Activated T-cell treated with anti-CD3 and anti-CD28 coated beads, Interleukin-2, amount 50 U/mL, for 1 hour (primary cell): ENCODE measurements around the gene KRTAP9-3.
"Not testable (repeated sequence)": the region's sequence is repeated elsewhere in the genome, so short reads cannot be mapped to it uniquely, and the experiment has no call there.

Experiments used
- DNase-seq: peaks from one replicate; pipeline ENCODE4 v3.0.0-alpha.2; 2020

The KRTAP9-3 gene, protein sequence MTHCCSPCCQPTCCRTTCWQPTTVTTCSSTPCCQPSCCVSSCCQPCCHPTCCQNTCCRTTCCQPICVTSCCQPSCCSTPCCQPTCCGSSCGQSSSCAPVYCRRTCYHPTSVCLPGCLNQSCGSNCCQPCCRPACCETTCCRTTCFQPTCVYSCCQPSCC

DNA sequence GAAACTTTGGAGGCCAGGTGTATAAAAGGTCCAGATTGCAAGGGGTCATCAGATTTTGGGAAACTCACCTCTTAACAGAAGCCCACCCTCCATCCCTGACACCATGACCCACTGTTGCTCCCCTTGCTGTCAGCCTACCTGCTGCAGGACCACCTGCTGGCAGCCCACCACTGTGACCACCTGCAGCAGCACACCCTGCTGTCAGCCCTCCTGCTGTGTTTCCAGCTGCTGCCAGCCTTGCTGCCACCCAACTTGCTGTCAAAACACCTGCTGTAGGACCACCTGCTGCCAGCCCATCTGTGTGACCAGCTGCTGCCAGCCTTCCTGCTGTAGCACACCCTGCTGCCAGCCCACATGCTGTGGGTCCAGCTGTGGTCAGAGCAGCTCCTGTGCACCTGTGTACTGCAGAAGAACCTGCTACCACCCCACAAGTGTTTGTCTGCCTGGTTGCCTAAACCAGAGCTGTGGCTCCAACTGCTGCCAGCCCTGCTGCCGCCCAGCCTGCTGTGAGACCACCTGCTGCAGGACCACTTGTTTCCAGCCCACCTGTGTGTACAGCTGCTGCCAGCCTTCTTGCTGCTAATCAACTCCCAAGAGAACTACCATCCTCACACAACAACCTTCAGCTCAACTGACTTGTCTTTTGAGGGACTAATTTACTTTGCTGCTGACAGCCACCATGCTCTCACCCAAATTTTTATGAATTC lies at the start of gene KRTAP9-3:
Gene KRTAP9-3 (plus strand): TSS at position 51 of the 707 bp plus-strand sequence. CDS start 53 bp downstream, at position 104.
- not testable (repeated sequence) for DNase-seq

DNA sequence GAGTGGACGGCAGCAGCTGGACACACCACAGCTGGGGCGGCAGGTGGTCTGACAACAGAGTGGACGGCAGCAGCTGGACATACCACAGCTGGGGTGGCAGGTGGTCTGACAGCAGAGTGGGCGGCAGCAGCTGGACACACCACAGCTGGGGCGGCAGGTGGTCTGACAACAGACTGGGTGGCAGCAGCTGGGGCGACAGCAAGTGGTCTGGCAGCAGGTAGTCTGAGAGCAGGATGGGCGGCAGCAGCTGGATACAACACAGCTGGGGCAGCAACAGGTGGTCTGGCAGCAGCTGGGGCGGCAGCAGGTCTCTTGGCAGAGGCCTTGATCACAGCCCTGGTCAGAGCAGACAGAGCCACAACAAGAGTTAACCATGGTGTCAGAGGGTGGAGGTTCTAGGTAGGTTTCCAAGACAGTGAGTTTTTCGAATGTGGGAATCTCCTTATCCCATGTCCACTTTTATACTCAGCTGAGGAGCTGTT lies 47.7 kb upstream of the KRTAP9-3 start, which contains the start of gene KRTAP4-1:
Gene KRTAP4-1 (minus strand): TSS at position 432 of the 482 bp plus-strand sequence. CDS start 57 bp downstream, at position 375.
- DNase-seq = no peak

DNA sequence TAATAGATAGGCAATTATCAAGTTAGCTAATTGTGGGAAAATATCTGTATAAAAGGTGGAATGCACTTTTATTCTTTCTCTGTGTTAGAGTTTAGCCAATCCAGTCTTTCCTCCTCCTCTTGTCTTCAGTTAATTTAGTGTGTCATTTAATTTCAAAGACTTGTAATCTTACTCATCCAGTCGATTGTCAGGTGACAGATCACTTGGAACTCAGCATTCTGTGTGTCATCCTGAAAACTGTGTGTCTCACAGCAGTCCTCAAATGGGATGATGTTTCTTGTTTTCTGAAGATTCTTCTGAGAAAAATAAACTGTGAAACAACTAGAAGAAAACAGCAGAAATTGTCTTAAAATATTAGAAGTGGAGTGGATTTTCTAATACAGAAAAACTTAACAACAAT lies 47.2 kb upstream of the KRTAP9-3 start:
- DNase-seq = no peak

DNA sequence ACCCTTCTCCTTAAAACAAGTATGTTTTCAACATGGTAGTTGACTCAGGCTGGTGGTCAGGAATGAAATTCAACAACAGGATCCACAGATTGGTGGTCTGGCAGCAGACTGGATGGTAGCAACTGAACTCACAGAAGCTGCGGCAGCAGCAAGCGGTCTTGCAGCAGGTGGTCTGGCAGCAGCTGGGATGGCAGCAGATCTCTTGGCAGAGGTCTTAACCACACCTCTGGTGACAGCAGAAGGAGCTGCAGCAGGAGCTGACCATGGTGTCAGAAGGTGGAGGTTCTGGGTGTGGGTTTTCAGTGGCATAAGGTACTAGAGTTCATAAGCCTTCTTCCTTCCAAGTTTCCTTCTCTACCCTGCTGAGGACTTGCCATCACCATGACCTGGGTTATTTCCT lies 45.4 kb upstream of the KRTAP9-3 start:
- DNase-seq = no peak

DNA sequence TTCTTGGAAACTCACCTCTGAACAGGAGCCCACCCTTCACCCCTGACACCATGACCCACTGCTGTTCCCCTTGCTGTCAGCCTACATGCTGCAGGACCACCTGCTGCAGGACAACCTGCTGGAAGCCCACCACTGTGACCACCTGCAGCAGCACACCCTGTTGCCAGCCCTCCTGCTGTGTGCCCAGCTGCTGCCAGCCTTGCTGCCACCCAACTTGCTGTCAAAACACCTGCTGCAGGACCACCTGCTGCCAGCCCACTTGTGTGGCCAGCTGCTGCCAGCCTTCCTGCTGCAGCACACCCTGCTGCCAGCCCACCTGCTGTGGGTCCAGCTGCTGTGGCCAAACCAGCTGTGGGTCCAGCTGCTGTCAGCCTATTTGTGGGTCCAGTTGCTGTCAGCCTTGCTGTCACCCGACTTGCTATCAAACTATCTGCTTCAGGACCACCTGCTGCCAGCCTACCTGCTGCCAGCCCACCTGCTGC lies 42.4 kb upstream of the KRTAP9-3 start, which contains the start of gene KRTAP9-1:
Gene KRTAP9-1 (plus strand): TSS at position 51 of the 482 bp plus-strand sequence. CDS start 0 bp downstream, at position 51.
- not testable (repeated sequence) for DNase-seq

DNA sequence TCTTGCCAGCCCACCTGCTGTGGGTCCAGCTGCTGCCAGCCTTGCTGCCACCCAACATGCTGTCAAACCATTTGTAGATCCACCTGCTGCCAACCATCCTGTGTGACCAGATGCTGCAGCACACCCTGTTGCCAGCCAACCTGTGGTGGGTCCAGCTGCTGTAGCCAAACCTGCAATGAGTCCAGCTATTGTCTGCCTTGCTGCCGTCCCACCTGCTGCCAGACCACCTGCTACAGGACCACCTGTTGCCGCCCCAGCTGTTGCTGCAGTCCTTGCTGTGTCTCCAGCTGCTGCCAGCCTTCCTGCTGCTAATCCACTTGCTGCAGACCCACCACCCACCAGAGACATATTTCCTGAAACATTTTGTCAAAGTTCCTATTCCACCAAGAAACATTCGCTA lies 41.9 kb upstream of the KRTAP9-3 start:
- DNase-seq = no peak

DNA sequence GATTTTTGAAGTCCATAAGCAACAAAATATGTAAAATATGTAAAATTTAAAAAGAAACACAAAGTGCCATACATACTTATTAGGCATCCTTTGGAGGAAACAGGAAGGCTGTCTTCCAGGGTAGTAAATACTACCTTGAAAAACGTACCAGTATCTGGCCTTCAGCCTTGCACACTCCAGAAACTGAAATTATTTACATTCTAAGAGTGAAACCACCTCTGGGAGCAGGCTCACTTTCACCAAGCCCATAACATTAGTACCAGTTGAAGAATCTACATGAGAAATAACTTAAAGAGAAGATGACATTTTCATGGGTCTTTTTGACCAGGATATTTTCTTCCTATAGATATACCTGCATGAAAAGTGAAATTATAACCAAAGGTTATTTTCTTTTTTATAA lies 36.2 kb upstream of the KRTAP9-3 start:
- DNase-seq = no peak

DNA sequence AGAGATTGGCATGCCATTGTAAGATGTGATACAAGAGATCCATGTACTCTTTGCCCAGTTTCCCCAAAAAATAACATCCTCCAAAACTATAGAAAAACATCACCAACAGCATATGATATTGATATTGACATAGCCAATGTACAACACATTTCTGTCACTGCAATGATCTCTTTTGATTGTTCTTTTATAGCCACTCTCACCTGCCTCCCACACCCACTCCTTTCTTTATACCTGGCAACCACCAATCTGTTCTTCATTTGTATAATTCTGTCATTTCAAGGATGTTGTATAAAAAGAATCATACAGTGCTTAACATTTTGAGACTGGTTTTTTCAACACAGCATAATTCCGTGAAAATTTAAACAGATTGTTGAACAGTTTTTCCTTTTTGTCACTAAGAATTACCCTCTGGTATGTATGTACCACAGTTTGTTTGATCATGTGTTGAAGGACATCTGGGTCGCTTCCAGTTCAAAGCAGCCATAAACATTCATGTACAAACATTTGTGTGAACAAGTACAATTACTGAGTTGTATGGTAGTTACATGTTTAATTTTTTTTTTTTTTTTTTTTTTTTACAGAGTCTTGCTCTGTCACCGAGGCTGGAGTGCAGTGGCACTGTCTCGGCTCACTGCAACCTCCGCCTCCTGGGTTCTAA lies 32.7 kb upstream of the KRTAP9-3 start:
- DNase-seq = no peak

DNA sequence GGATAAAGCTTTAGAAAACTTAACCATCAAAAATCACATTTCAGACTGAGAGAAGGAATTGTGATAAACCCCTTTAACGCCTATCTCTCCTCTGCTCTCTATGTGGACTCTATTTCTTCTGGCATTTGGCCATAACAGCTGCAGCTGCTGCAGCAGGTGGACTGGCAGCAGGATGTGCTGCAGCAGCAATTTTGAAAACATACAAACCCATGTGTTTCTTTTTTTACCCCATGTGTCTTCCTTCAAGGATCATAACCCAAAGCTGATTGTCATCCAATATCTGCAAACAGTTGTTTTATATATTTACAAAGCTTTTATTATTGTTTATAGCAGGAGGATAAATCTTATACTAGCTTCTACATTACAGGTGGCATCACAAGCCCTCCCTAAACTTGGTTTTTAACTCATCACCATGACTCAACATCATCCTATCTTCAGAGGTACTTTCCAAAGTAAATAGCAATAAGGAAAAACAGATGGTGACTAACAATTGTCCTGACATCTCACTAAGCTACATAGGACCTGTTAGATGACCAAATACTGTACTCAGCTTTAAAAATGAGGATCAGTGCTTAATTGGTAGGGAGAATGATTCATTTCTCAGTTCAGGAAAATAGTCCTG lies 20.3 kb upstream of the KRTAP9-3 start:
- no peak for DNase-seq

DNA sequence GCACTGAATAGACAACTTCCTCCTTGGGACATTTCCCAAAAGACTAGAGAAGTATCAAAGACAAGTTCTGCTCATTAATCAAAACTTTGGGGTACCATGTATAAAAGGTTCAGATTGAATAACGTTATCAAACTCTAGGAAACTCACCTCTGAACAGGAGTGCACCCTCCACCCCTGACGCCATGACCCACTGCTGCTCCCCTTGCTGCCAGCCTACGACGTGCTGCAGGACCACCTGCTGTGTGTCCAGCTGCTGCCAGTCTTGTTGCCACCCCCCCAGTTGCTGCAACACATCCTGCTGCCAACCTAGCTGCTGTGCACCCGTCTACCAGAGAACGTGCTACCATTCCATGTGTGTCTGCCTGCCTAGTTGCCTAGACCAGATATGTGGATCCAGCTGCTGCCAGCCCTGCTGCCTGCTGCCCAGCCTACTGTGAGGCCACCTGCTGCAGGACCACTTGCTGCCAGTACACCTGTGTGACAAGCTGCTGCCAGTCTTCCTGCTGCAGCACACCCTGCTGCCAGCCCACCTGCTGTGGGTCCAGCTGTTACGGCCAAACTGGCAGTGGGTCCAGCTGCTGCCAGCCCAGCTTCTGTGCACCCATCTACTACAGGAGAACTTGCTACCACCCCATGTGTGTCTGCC lies 19.6 kb upstream of the KRTAP9-3 start:
- no peak for DNase-seq

DNA sequence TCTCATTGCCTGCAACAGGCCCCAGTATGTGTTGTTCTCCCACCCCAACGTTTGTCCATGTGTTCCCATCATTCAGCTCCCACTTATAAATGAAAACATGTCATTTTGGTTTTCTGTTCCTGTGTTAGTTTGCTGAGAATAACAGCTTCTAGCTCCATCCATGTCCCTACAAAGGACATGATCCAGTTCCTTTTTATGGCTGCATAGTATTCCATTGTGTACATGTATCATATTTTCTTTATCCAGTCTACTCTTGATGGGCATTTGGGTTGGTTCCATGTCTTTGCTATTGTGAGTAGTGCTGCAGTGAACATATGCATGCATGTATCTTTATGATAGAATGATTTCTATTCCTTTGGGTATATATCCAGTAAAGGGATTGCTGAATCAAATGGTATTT lies 16.6 kb upstream of the KRTAP9-3 start:
- no peak for DNase-seq

DNA sequence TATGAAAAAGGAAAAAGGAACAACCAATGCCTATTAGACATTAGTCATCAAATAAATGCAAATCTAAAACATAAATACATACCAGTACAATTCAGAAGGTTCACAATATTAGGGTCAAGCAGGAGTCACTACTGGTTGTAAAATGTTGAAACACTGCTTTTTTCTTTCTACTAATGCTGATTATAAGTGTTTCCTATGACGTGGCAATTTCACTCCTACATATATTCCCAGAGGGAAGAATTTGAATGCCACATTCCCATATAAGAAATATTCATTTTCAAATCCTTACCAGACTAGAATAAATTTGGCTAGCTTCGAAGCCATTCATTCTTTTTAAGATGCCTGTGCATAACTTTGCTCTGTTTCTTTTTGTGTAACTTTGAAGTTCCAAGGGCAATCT lies 8.4 kb upstream of the KRTAP9-3 start:
- no peak for DNase-seq

DNA sequence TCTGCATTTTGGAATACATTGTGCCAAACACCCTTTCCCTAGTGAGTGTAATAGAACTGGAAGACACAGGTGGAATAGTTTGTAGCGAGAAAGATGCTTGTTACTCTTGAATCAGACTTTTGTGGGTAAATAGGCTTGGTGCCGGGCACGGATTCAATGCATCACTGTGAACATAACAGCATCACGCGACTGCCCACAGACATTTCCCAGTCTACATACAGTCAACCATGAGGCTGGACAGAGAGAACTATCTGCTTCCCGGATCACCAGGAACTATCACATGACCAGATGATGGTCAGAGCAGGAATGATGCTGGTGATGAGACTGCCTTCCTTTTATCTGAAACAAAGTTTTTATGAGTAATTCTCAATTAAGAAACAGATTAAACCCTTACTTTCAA lies 6.2 kb upstream of the KRTAP9-3 start:
- no peak for DNase-seq

DNA sequence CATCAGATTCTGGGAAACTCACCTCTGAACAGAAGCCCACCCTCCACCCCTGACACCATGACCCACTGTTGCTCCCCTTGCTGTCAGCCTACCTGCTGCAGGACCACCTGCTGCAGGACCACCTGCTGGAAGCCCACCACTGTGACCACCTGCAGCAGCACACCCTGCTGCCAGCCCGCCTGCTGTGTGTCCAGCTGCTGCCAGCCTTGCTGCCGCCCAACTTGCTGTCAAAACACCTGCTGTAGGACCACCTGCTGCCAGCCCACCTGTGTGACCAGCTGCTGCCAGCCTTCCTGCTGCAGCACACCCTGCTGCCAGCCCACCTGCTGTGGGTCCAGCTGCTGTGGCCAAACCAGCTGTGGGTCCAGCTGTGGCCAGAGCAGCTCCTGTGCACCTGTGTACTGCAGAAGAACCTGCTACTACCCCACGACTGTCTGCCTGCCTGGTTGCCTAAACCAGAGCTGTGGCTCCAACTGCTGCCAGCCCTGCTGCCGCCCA lies 5.6 kb upstream of the KRTAP9-3 start, which contains the start of gene KRTAP9-2:
Gene KRTAP9-2 (plus strand): TSS at position 51 of the 498 bp plus-strand sequence. CDS start 7 bp downstream, at position 58.
- DNase-seq = not testable (repeated sequence)

DNA sequence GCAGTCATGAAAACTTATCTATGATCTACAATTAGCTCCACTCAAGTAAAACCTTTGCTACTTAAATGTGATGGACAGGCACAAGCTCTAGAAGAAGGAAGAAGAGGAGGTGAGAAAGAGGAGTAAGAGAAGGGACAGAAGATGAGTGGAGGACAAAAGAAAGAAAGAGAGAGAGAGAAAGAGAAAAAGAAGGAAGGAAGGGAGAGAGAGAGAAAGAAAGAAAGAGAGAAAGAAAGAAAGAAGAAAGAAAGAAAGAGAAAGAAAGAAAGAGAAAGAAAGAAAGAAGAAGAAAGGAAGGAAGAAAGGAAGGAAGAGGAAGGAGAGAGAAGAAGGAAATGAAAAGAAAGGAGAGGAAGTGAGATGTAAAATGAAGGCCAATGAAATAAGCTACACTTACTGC lies 2.2 kb upstream of the KRTAP9-3 start:
- no peak for DNase-seq

DNA sequence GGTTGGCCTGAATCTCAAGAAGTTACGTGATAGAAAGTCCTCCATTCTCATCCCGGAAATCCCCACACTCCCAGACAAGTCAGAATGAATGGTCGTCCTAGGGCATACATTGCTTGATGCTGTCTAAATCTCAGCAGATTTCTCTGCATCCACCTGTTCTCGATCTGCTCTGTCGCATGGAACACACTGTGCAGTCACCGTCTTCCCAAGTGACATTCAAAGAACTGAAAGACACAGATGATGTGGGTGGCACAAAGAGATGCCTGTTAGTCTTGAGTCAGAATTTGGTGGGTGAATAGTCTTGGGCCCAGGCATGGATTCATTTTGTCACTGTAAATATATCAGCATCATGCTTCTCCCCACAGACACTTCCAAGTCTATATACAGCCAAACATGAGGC lies 518 bp upstream of the KRTAP9-3 start:
- no peak for DNase-seq

DNA sequence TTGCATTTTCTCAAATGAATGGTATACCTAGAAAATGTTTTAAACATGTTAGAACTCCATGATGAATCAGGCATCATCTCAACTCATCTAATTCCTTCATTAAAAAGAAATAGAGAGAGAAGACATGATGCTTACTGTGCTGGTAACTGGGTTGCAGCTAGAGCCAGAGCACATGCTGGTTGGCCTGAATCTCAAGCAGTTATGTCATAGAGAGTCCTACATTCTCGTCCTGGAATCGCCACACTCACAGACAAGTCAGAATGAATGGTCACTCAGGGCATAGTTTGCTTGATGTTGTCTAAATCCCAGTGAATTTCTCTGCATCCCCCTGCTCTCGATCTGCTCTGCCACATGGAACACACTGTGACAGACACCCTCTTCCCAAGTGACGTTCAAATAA lies 4.9 kb downstream of the KRTAP9-3 start:
- not testable (repeated sequence) for DNase-seq

DNA sequence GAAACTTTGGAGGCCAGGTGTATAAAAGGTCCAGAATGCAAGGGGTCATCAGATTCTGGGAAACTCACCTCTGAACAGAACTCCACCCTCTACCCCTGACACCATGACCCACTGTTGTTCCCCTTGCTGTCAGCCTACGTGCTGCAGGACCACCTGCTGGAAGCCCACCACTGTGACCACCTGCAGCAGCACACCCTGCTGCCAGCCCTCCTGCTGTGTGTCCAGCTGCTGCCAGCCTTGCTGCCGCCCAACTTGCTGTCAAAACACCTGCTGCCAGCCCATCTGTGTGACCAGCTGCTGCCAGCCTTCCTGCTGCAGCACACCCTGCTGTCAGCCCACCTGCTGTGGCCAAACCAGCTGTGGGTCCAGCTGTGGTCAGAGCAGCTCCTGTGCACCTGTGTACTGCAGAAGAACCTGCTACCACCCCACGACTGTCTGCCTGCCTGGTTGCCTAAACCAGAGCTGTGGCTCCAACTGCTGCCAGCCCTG lies 5.7 kb downstream of the KRTAP9-3 start, which contains the start of gene KRTAP9-8:
Gene KRTAP9-8 (plus strand): TSS at position 51 of the 489 bp plus-strand sequence. CDS start 53 bp downstream, at position 104.
- not testable (repeated sequence) for DNase-seq

DNA sequence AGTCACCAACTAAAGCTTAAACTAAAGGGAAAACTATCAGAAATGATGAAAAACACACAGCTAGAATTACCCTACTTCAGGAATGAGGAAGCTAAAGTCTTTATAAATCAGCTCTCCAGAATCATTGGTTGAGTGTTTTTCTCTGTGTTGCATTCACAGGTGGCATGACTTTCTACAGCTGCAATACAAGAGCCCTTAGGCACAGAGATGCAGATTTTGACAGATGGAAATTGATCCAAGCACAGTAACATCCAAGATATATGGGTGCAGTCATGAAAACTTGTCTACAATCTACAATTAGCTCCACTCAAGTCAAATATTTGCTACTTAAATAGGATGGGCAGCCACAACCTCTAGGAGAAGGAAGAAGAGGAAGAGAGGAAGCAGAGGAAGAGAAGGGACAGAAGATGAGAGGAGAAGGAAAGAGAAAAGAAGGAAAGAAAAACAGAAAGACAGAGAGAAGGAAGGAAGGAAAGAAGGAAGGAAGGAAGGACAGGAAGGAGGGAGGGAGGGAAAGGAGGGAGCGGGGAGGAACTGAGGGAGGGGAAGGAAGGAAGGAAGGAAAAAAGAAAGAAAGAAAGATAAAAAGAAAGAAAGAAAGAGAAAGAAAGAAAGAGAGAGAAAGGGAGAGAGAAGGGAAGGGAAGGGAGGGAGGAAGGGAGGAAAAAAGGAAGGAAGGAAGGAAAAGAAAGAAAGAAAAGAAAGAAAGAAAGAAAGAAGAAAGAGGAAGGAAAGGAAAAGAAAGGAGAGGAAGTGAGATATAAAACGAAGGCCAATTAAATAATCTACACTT lies 14.9 kb downstream of the KRTAP9-3 start:
- DNase-seq = not testable (repeated sequence)

DNA sequence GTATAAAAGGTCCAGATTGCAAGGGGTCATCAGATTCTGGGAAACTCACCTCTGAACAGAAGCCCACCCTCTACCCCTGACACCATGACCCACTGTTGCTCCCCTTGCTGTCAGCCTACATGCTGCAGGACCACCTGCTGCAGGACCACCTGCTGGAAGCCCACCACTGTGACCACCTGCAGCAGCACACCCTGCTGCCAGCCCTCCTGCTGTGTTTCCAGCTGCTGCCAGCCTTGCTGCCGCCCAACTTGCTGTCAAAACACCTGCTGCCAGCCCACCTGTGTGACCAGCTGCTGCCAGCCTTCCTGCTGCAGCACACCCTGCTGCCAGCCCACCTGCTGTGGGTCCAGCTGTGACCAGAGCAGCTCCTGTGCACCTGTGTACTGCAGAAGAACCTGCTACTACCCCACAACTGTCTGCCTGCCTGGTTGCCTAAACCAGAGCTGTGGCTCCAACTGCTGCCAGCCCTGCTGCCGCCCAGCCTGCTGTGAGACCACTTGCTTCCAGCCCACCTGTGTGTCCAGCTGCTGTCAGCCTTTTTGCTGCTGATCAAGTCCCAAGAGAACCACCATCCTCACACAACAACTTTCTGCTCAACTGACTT lies 17.5 kb downstream of the KRTAP9-3 start, which contains the start of gene KRTAP9-4:
Gene KRTAP9-4 (plus strand): TSS at position 51 of the 604 bp plus-strand sequence. CDS start 34 bp downstream, at position 85.
- DNase-seq = not testable (repeated sequence)
